Measurements from ENCODE around the gene SFMBT2.
"Not testable (repeated sequence)": the region's sequence is repeated elsewhere in the genome, so short reads cannot be mapped to it uniquely, and the experiment has no call there.

SFMBT2 gene

DNA sequence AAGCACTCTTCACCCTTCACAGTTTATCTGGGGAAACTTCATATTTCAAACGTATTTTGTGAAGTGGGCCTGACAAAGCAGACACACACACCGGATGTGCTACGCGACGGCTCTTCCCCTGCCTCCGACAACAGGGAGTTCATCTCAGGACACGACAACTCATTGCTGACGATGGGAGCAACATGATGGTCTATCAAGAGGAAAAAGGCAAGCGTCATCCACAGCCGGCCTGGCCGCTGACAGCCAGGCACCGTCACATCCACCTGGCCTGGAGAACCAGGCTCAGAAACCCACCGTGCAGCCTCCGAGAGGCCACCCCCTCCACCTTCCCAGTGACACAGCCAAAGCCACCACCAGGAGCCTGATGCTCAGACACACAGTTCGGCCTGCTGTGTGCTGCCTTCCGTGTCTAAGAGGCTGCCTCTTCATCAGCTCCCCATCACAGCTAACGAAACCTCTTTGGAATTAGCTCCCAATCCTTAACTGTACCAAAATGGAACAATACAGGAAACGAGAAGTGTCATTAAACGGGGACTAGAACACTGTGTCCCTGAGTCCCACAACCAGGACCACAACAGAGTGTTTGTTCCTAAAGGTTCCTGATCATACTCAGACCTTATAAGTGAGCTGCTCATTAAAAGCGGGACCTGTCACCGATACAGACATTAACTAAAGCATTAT, 76.7 kb downstream of the SFMBT2 start:
- DNase-seq (ENCODE audit: low read depth in 3 of 3, low spot score in 1 of 3), result no peak

DNA sequence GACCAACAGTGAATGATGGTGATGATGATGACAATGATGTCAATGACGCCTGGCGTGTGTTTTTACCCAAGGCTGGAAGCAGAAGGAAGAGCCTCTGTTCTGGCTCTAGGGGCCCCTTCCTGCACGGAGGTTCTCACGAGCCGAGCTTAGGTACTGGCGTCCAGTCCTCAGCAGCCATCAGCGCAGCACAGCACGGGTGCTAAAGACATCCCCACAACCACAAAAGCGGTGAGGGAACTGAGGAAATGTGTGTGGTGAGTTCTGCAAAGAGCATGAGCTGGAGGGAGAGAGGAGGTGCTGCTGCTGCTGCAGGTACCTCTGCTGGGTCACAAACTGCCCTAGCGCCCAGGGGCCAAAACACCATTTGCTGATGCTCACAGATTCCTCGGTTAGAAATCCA, 81.6 kb downstream of the SFMBT2 start:
- no peak for DNase-seq (ENCODE audit: low read depth in 3 of 3, low spot score in 1 of 3)

DNA sequence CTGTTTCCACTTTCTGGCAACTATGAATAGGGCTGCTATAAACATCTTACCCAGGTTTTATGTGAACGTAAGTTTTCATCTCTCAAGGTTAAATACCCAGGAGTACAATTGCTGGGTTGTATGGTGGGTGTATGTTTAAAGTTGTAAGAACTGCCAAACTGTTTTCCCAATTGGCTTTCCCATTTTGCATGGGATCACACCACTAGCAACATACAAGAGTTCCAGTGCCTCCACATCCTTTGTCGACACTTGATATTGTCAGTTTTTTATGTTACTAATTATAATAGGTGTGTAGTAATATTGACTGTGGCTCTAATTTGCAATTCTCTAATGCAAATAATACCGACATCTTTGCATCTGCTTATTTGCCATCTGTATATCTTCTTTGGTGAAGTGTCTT, 82.9 kb downstream of the SFMBT2 start:
- DNase-seq (ENCODE audit: low read depth in 3 of 3, low spot score in 1 of 3), result no peak

DNA sequence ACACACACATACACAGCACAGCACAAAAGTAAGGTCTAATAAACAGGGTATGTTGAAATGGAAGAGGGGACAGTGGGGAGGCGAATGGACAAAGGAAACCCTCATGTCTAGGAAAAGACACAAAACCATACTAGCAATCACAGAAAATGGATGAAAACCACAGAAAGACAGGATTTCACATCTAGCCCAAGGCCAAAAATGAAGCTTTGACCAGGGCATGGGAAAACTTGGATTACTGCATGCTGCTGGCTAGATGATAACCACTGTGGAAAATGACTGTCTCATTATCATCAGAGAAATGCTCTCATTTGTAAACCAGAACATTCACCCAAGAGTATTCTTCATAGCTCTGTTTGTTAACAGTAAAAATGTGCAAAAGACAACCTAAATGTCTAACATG, 88.2 kb downstream of the SFMBT2 start:
- DNase-seq (ENCODE audit: low read depth in 3 of 3, low spot score in 1 of 3), result no peak

DNA sequence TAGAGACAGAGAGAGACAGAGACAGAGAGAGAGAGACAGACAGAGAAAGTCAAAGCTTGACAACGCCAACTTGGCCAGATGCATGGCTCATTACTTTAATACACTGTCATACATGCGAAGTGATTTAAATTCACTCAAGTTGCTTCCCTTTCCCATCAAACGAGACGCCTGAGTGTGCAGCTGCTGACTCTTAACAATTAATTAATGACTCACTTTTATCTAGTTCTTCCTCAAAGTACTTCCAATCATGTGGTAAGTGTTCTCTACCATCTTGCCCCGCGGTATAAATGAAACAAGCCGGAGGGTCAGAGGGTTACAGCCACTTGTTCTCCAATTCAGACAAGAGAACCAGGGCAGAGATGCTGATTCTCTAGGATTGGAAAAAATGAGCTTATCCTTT, 90.8 kb downstream of the SFMBT2 start:
- no peak for DNase-seq (ENCODE audit: low read depth in 3 of 3, low spot score in 1 of 3)

DNA sequence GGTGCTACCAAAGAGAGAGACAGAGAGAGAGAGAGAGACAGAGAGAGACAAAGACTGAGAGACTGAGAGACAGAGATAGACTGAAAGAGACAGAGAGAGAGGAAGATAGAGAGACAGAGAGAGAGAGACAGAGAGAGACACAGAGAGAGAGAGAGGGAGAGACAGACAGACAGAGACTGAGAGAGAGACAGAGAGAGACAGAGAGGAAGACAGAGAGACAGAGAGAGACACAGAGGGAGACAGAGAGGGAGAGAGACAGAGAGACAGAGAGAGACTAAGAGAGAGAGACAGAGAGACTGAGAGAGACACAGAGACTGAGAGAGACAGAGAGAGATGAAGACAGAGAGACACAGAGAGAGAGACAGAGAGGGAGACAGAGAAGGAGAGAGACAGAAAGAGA, 91.2 kb downstream of the SFMBT2 start:
- DNase-seq (ENCODE audit: low read depth in 3 of 3, low spot score in 1 of 3), result no peak

DNA sequence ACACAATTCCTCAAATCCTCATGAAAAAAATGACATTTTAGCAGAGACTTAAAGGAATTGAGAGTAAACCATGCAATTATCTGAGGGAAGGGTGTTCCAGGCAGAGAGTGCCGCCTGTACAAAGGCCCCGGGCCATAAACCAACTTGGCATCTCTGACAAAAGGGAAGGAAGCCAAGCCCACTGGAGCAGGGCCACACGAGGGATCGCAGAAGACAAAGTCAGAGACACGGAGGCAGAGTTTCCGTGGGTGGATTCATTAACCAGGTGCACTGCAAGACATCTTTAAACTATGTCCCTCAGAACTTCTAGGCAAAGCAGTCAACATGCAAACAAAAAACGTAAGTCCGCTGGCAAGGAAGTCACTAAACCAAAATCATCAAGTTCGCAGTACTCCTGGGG, 92.0 kb downstream of the SFMBT2 start:
- DNase-seq (ENCODE audit: low read depth in 3 of 3, low spot score in 1 of 3), result no peak

DNA sequence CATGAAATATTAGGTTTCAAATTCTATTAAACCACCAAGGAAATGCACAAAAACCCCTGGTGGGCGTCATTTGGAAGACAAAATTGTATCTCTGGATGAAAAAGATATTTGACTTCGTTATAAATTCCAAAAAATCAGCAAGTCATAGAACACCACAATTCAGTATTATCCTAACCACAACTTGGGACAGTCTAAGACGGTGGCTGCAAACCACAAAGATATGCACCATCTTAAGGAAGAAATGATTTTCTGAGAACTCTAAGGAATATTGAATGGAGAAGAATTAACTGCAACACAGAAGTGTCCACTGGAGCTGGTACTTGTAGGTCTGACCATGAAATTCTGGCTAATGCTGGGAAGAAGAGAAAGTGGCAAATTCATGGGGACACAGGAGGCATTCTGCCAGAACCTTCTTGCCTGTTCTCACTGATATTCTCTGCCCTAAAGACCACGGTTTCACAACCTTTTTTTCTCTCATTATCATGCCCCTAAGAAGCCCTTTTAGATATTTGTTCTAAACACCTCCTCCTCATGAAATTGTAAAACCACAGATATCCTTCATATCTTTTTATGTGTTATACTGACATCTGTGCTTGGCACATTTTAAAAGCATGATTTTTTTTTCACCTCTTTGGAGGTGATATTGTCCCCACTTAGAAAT, 92.9 kb downstream of the SFMBT2 start:
- DNase-seq (ENCODE audit: low read depth in 3 of 3, low spot score in 1 of 3), result no peak

DNA sequence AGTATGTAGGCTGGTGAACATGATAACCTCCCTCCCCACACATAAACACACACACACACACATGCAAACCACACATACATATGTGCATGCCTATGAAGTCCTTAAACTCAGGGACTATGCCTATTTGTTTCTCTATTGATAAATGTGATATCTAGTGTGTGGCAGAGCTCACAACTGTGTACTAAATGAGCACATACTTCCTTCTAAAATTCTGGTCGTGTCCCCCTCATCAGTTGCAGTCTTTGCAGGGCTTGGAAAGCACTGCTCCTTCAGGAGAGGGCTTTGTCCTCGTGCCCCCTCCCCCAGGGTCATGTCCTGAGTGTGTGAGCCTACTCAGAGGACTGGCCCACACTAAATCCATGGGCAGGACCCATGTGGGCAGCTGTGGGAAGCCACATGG, 94.0 kb downstream of the SFMBT2 start:
- DNase-seq (ENCODE audit: low read depth in 3 of 3, low spot score in 1 of 3), result no peak

DNA sequence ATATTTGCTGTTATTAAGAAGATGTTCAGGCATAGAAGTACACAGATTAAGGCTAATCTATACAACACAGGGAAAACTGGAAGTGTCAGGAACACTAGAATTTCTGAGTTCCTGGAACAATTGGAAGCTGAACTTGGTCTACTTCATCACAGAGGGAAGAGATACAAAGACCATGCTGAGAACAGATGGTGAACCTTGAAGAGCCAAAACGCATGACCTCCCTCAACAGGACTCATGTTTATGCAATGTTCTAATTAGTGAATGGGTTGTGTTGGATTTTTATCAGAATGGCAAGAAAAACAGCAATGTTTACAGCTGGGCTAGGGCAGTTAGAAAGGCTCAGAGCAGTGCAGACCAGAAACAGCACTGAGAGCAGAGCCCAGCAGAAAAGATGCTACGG, 94.9 kb downstream of the SFMBT2 start:
- no peak for DNase-seq (ENCODE audit: low read depth in 3 of 3, low spot score in 1 of 3)

DNA sequence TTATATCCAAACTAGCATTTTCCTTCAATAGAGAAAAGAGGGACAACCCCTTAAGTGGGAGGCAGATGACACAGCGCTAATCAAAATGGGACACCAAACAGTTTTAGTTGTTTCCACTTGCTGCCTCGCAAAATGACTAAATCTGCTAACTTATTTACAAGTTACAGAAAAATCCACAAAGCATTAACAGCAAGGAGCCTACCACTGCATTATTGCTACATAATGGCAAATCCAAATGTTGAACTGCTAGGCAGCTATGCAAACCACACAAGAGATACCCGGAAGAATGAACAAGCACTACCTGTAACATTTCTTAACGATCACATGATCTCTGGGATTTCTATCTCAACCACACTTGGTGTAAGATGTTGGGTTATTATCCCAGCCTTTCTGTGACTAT, 96.7 kb downstream of the SFMBT2 start:
- DNase-seq (ENCODE audit: low read depth in 3 of 3, low spot score in 1 of 3), result no peak

DNA sequence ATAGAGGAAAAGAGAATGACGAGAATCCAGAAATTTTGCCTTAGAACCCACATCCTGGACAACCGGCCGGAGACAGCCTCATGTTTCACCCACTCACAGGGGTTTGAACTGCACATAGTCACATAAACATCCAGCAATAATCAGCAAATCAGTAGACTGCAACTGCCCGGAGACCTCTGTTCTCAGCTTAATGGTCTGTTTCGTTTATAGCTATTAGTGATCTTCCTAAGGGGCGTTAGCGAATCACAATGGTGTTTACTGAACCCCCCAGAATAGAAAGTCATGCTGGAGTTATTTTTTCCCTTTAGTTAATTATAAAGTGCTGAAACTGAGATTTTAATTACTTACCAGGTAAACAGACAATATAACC, 98.4 kb downstream of the SFMBT2 start:
- no peak for DNase-seq (ENCODE audit: low read depth in 3 of 3, low spot score in 1 of 3)

DNA sequence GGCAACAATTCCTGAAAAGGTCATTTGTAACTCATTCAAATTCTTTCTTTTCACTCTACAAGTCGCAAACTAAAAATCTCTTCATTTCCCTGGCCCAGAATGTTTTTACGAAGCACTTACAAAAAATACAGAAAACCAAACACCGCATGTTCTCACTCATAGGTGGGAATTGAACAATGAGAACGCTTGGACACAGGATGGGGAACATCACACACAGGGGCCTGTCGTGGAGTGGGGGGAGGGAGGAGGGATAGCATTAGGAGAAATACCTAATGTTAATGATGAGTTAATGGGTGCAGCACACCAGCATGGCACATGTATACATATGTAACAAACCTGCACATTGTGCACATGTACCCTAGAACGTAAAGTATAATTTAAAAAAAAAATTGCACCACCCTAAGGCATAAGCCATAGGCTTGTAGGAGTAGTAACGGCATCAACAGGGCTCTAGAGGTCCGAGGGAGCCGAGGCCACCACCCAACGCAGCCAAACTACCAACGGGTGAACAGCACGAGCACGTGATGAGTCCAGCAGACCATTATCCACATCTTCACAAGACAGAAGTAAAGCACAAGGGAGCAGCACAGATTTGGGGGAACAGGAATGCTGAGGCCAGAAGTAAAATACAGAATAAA, 98.9 kb downstream of the SFMBT2 start:
- DNase-seq (ENCODE audit: low read depth in 3 of 3, low spot score in 1 of 3), result not testable (repeated sequence)

DNA sequence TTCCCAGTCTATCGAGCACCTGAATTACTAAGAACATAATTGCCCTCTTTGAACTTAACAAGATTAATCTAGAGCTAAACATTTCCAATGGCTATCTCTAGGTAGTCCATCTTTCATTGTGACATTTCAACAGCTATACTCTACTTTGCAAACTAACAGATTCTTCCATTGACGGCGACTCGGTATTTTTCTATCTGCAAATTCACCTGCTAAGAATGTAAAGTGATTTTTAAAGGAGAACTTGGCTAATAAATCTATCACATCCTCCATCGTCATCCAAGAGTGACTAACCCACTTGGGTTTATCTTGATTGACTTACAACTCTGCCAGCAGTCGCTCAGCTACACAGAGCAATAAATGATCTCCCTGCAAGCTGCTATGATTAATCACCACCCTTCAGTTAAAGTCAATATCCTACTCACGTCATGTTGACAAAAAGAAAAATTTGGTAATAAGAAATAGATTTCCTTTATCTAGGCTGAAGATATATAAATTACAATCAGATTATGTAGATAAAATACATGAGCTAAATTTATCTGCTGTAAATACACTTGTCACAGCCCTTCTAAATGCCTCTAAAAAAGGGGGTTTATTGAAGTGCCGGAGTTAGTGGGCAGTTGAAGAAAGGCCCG, 99.5 kb downstream of the SFMBT2 start:
- DNase-seq (ENCODE audit: low read depth in 3 of 3, low spot score in 1 of 3), result no peak

DNA sequence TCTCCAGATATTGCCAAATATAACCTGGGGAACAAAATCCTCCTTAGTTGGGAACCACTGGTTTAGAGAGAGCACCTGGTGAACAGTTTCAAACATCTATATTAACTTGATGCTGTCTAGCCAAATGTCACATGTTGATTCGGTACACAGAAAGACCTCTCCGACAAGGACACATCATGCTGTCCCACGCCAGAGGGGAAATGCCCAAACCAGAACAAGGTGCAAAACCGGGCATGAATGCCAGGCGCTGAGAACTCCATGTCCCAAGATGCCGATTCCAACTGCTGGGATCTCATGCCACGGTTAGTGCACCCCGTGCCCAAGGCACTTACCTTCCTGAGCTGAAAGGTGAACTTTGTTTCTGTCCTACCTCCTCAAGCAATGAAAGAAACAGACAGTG, 100.8 kb downstream of the SFMBT2 start:
- DNase-seq (ENCODE audit: low read depth in 3 of 3, low spot score in 1 of 3), result no peak

DNA sequence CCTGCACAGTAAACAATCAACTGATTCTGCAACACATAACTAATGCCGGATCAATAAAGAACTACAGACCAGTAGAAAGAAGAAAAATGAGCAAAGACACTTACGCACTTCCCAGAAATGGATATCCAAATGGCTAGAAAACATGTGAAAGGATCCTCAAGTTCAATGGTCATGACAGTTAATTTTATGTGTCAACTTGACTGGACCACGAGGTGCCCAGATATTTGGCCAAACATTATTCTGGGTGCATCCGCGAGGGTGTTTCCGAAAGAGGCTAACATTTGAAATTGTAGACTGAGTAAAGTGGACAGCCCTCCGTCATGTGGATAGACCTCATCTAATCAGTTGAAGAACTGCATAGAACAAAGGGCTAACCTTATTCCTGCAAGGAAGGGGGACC, 102.0 kb downstream of the SFMBT2 start:
- DNase-seq (ENCODE audit: low read depth in 3 of 3, low spot score in 1 of 3), result no peak

DNA sequence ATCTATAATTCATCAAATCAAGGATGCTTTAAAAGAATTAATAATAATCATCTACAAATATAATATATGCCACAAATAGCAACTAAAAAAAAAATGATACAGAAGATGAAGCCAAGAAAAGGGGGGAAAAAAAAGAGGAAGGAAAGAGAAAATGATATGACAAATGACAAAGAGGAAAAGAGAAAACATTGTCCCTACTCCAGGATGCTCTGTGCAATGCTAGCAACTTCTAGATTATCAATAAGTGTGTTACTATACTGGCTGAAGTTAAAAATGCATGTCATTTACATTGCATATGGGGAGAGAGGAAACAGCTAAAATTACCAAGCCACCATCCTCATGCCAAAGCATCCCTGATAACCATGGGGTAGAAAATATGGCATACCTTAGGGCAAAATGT, 104.2 kb downstream of the SFMBT2 start:
- no peak for DNase-seq (ENCODE audit: low read depth in 3 of 3, low spot score in 1 of 3)

DNA sequence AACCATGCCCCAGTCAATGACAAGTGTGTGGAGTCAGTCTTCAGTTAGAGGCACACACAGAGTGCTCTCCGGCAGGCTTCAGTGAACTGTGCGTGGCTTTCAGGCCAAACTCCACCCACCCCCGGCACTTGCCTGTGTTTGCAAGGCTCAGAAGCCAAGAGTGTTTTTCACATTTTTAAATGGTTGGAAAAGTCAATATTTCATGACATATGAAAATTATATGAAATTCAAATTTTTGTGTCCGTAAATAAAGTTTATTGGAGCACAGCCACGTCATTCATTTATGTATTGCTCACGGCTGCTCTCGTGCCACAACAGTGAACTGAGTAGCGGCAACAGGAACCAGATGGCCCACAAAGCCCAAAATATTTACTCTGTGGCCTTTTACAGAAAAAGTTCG, 104.7 kb downstream of the SFMBT2 start:
- no peak for DNase-seq (ENCODE audit: low read depth in 3 of 3, low spot score in 1 of 3)

DNA sequence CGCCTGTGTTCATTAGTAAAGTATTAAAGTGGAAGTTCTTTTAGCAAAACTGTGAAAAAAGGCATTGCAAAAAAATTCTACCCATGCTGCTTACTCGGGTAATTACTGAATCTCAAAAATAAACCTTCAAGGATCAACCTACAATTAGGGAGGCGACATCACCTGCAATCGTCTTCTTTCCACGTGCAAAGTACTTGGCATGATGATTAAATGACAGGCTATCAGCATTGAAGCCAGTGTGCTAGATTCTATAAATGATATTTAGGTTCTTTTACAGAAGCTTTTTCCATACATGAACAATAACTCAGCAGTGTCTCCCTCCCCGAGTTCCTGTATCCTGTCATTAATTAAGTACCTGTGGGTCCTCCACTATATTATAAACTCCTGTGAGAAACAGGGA, 105.8 kb downstream of the SFMBT2 start:
- DNase-seq (ENCODE audit: low read depth in 3 of 3, low spot score in 1 of 3), result no peak

DNA sequence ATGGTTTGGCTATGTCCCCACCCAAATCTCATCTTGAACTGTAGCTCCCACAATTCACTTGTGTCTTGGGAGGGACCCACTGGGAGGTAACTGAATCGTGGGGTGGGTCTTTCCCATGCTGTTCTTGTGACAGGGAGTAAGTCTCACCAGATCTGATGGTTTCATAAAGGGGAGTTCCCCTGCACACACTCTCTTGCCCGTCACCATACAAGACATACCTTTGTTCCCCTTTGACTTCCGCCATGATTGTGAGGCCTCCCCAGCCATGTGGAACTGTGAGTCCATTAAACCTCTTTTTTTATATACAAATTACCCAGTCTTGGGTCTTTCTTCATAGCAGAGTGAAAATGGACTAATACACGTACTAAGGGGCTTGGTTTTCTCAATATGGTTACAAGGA, 106.7 kb downstream of the SFMBT2 start:
- no peak for DNase-seq (ENCODE audit: low read depth in 3 of 3, low spot score in 1 of 3)

DNA sequence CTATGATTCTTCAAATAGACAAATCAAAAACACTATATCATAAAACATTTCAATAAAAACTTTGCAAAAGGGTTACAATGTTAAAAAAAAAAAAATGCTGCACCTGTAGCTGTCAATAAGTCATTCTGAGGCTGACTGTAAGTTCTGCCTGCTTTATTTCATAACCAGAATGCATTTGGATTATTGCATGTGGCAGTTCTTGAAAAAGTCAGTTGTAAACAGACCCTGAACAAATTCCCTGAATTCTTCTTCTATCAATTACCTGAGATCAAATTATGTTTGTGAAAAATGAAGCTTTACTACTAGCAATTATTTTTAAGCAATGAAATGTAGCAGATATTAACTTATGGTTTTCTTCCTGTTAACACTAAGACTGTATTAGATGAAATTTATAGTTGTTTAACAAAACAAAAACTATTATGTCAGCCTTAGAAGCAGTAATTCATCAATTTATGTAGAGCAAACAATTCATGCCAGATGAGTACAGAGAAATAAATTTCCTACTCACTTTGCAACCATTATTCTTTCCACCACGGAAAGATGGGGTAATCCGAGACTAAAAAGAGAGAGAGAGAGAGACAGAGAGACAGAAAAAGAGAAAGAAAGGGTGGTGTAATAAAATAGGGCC, 107.8 kb downstream of the SFMBT2 start:
- DNase-seq (ENCODE audit: low read depth in 3 of 3, low spot score in 1 of 3), result no peak

DNA sequence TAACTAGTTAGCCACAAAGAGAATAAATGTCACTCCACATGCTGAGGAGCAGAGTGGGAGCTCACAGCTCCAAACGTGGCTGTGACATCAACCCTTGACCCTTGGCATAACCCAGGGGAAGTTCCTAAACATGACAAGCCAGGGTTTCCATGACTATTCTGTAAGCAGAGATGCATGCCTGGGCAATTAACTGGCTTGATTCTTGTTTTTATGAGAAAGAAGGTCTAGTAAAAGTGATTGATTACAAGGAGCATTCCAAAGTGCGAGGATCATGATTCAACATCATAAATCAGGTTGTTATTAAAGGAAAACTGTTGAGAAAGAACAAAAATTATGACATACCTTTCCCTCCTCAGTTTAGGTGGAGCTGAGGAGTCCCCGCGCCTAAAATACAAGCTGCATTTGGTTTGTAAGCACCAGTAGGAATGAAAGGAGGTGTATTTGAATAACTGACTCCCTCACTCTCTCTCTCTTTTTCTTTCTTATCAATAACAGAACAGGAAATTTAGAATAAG, 108.4 kb downstream of the SFMBT2 start:
- DNase-seq (ENCODE audit: low read depth in 3 of 3, low spot score in 1 of 3), result no peak
